Epithelial cell of esophagus (primary cell): Measurements from ENCODE around the gene WDFY4.

Experiments used
- DNase-seq: peaks from one replicate; pipeline ENCODE4 v3.0.0; 2010; ENCODE audit warnings: low read depth
- H3K4me3 ChIP-seq: 2 replicates; pipeline ENCODE4 v1.5.1; 2011; ENCODE audit warnings: mild to moderate bottlenecking, low read length, control low read depth
- CTCF ChIP-seq: IDR thresholded peaks from 2 replicates; pipeline ENCODE4 v1.5.1; 2011; ENCODE audit warnings: low read depth, mild to moderate bottlenecking, low read length, control low read depth, inconsistent platforms; ENCODE audit not compliant: insufficient read depth; ENCODE audit errors: missing control alignments

WDFY4 gene

GRCh38 chr10:48767373-48768143 is 82.9 kb downstream of the WDFY4 start:
- no peak overlapping the region for H3K4me3 ChIP-seq
- no peak for DNase-seq
- TF ChIP-seq CTCF, result no peak

- no peak for TF ChIP-seq CTCF
- no peak for DNase-seq
- no peak overlapping the region for H3K4me3 ChIP-seq
Observed at GRCh38 chr10:48768144-48768766, 83.6 kb downstream of the WDFY4 start.

- DNase-seq, result no peak
- no peak for TF ChIP-seq CTCF
- H3K4me3 ChIP-seq, result no peak overlapping the region
Observed at GRCh38 chr10:48768926-48769325, 84.3 kb downstream of the WDFY4 start.

GRCh38 chr10:48769706-48770435 is 85.2 kb downstream of the WDFY4 start:
- no peak for DNase-seq
- TF ChIP-seq CTCF, result no peak
- no peak overlapping the region for H3K4me3 ChIP-seq

- no peak for DNase-seq
- H3K4me3 ChIP-seq, result no peak overlapping the region
- TF ChIP-seq CTCF, result no peak
Observed at GRCh38 chr10:48770561-48771089, 86.0 kb downstream of the WDFY4 start.

GRCh38 chr10:48771234-48771633 is 86.6 kb downstream of the WDFY4 start:
- no peak for TF ChIP-seq CTCF
- DNase-seq, result no peak
- no peak overlapping the region for H3K4me3 ChIP-seq
